Neural progenitor cell (in vitro differentiated cells): ENCODE data around the gene MGAT4B. TPM values are rescaled to one million over a fixed set of nuclear protein-coding genes. Genes with fewer than 3 reads are reported as not detected.
A peak's percentile ranks its signal among the peaks of the same experiment; 100 is the strongest.

Source experiments
- DNase-seq: peaks from one replicate; pipeline ENCODE4 v3.0.0-alpha.2; 2016; ENCODE audit warnings: low spot score
- H2AFZ ChIP-seq: fragments of 200-600 bp; sonication (generic); replicated peaks from 2 replicates; pipeline ENCODE4 v1.6.1; 2016; ENCODE audit warnings: antibody characterized with exemption
- H3F3A ChIP-seq: fragments of 200-600 bp; sonication (generic); 2 replicates; pipeline ENCODE4 v1.6.1; 2016; ENCODE audit warnings: antibody characterized with exemption, low read depth
- H3K27ac ChIP-seq: fragments of 200-600 bp; sonication (generic); 2 replicates; pipeline ENCODE4 v1.5.1; 2016; ENCODE audit warnings: mild to moderate bottlenecking
- H3K27me3 ChIP-seq: fragments of 200-600 bp; sonication (generic); 2 replicates; pipeline ENCODE4 v1.6.1; 2016; ENCODE audit warnings: mild to moderate bottlenecking, moderate library complexity
- H3K36me3 ChIP-seq: fragments of 200-600 bp; sonication (generic); 2 replicates; pipeline ENCODE4 v1.5.1; 2016
- H3K4me1 ChIP-seq: fragments of 200-600 bp; sonication (generic); 2 replicates; pipeline ENCODE4 v1.6.1; 2016; ENCODE audit warnings: mixed run types
- H3K4me2 ChIP-seq: fragments of 200-600 bp; sonication (generic); 2 replicates; pipeline ENCODE4 v1.6.1; 2016
- H3K4me3 ChIP-seq: fragments of 200-600 bp; sonication (generic); 2 replicates; pipeline ENCODE4 v1.5.1; 2016
- H3K79me2 ChIP-seq: fragments of 200-600 bp; sonication (generic); 2 replicates; pipeline ENCODE4 v1.6.1; 2016; ENCODE audit warnings: low read depth
- H3K9ac ChIP-seq: fragments of 200-600 bp; sonication (generic); 2 replicates; pipeline ENCODE4 v1.6.1; 2016
- H3K9me3 ChIP-seq: fragments of 200-600 bp; sonication (generic); 2 replicates; pipeline ENCODE4 v1.5.1; 2016; ENCODE audit warnings: low read depth
- H4K20me1 ChIP-seq: fragments of 200-600 bp; sonication (generic); 2 replicates; pipeline ENCODE4 v1.6.1; 2016; ENCODE audit warnings: low read depth
- H3K27ac Mint-ChIP-seq: 3 replicates; pipeline ENCODE4 v1.8.0; 2021; ENCODE audit warnings: mixed read lengths
- H3K27me3 Mint-ChIP-seq: 2 replicates; pipeline ENCODE4 v1.8.0; 2022; ENCODE audit warnings: low read depth, mild to moderate bottlenecking, inconsistent platforms, moderate library complexity, mixed read lengths; ENCODE audit not compliant: insufficient read depth
- H3K36me3 Mint-ChIP-seq: 3 replicates; pipeline ENCODE4 v1.8.0; 2021; ENCODE audit warnings: mixed read lengths
- H3K4me1 Mint-ChIP-seq: 3 replicates; pipeline ENCODE4 v1.8.0; 2021; ENCODE audit warnings: mixed read lengths
- H3K4me3 Mint-ChIP-seq: 3 replicates; pipeline ENCODE4 v1.8.0; 2021; ENCODE audit warnings: mild to moderate bottlenecking, moderate library complexity, mixed read lengths
- H3K9me3 Mint-ChIP-seq: 3 replicates; pipeline ENCODE4 v1.8.0; 2020; ENCODE audit warnings: mixed read lengths
- CTCF ChIP-seq: fragments of 200-600 bp; sonication (generic); IDR thresholded peaks from 2 replicates; pipeline ENCODE4 v1.5.1; 2017; ENCODE audit warnings: antibody characterized with exemption, mild to moderate bottlenecking
- EZH2 ChIP-seq: fragments of 200-600 bp; sonication (generic); IDR thresholded peaks from 2 replicates; pipeline ENCODE4 v1.6.1; 2017; ENCODE audit warnings: antibody characterized with exemption, mild to moderate bottlenecking, moderate library complexity
- EZH2phosphoT487 ChIP-seq: fragments of 200-600 bp; sonication (generic); IDR thresholded peaks from 2 replicates; pipeline ENCODE4 v1.6.1; 2017; ENCODE audit warnings: antibody characterized with exemption
- total RNA-seq: library from RNA; depleted of rRNA; stranded (reverse); fragments of >200 nt; gene quantifications from 2 replicates; pipeline ENCODE4 v1.2.3, GENCODE V29; 2015; ENCODE audit warnings: low replicate concordance

The MGAT4B gene
- total RNA-seq, 1 donor from 2014 or later = 32.1 TPM

GRCh38 chr5:179798771-179799643 lies 7.7 kb downstream of the MGAT4B start:
- Histone ChIP-seq H3K9ac (no peak overlapping the region), H4K20me1 (peaks cover 49% of the 10 kb centered on the region), H3K27me3 (peaks cover 20% of the 10 kb centered on the region), H3K27ac (no peak overlapping the region), H3F3A (peaks cover 40% of the 10 kb centered on the region), H3K9me3 (no peaks in the 10 kb centered on the region), H3K36me3 (no peaks in the 10 kb centered on the region), H3K4me3 (no peak overlapping the region), H3K4me2 (no peak overlapping the region), H2AFZ (no peak overlapping the region), H3K79me2 (peaks cover 8% of the 10 kb centered on the region), H3K4me1 (peaks cover 21% of the 10 kb centered on the region)
- DNase-seq = no peak
- Mint-ChIP-seq H3K27ac (no peak overlapping the region), H3K4me3 (peak overlapping the region; percentile 64), H3K27me3 (peaks cover 19% of the 10 kb centered on the region), H3K9me3 (no peaks in the 10 kb centered on the region), H3K36me3 (peaks cover 18% of the 10 kb centered on the region), H3K4me1 (peaks cover 20% of the 10 kb centered on the region)
- no peak for TF ChIP-seq CTCF
- no peak for TF ChIP-seq EZH2
- no peak for TF ChIP-seq EZH2phosphoT487

GRCh38 chr5:179798144-179798770 lies 8.4 kb downstream of the MGAT4B start:
- peaks cover 14% of the 10 kb centered on the region for H3K4me1 Mint-ChIP-seq
- TF ChIP-seq EZH2phosphoT487 = no peak
- no peak for TF ChIP-seq EZH2
- TF ChIP-seq CTCF = no peak

GRCh38 chr5:179797741-179798140 lies 8.9 kb downstream of the MGAT4B start:
- Histone ChIP-seq H3K79me2 (peaks cover 4% of the 10 kb centered on the region), H4K20me1 (peaks cover 36% of the 10 kb centered on the region), H3K4me1 (peaks cover 8% of the 10 kb centered on the region), H3K4me3 (no peak overlapping the region), H3K9ac (no peak overlapping the region), H2AFZ (no peak overlapping the region), H3K9me3 (no peaks in the 10 kb centered on the region), H3K4me2 (no peak overlapping the region), H3F3A (peaks cover 33% of the 10 kb centered on the region), H3K27ac (no peak overlapping the region), H3K27me3 (peaks cover 20% of the 10 kb centered on the region), H3K36me3 (no peaks in the 10 kb centered on the region)
- TF ChIP-seq CTCF = no peak
- TF ChIP-seq EZH2phosphoT487 = no peak
- no peak for TF ChIP-seq EZH2
- no peak for DNase-seq
- Mint-ChIP-seq H3K4me1 (peaks cover 12% of the 10 kb centered on the region), H3K4me3 (peak overlapping the region; percentile 55), H3K9me3 (no peaks in the 10 kb centered on the region), H3K27me3 (peaks cover 19% of the 10 kb centered on the region), H3K36me3 (peaks cover 17% of the 10 kb centered on the region), H3K27ac (no peak overlapping the region)

More at GRCh38 chr5:179798144-179798770, 8.4 kb downstream of the MGAT4B start:
- Mint-ChIP-seq H3K9me3 (no peaks in the 10 kb centered on the region), H3K4me3 (no peak overlapping the region), H3K27ac (no peak overlapping the region), H3K36me3 (peaks cover 18% of the 10 kb centered on the region), H3K27me3 (peaks cover 19% of the 10 kb centered on the region)
- Histone ChIP-seq H4K20me1 (peaks cover 41% of the 10 kb centered on the region), H3K36me3 (no peaks in the 10 kb centered on the region), H3K4me2 (no peak overlapping the region), H3K9ac (no peak overlapping the region), H3F3A (peaks cover 35% of the 10 kb centered on the region), H3K4me1 (peaks cover 13% of the 10 kb centered on the region), H3K79me2 (peaks cover 5% of the 10 kb centered on the region), H3K4me3 (no peak overlapping the region), H3K27me3 (peaks cover 20% of the 10 kb centered on the region), H3K27ac (no peak overlapping the region), H3K9me3 (no peaks in the 10 kb centered on the region), H2AFZ (no peak overlapping the region)
- DNase-seq = no peak
